Ectodermal cell (in vitro differentiated cells): ENCODE measurements around the gene GALC.

Experiments used
- H3K27ac ChIP-seq: 2 replicates; pipeline ENCODE4 v1.7.0; 2013; ENCODE audit warnings: mild to moderate bottlenecking, low read depth, low read length; ENCODE audit not compliant: insufficient read depth, poor library complexity, severe bottlenecking
- H3K27me3 ChIP-seq: 2 replicates; pipeline ENCODE4 v1.7.0; 2013; ENCODE audit warnings: mild to moderate bottlenecking, low read length; ENCODE audit not compliant: insufficient read depth, control insufficient read depth, poor library complexity, severe bottlenecking
- H3K36me3 ChIP-seq: one replicate; pipeline ENCODE4 v1.7.0; 2013; ENCODE audit warnings: low read length; ENCODE audit not compliant: control insufficient read depth, insufficient read depth
- H3K4me1 ChIP-seq: one replicate; pipeline ENCODE4 v1.7.0; 2013; ENCODE audit warnings: low read length; ENCODE audit not compliant: control insufficient read depth, insufficient read depth
- H3K4me3 ChIP-seq: 2 replicates; pipeline ENCODE4 v1.7.0; 2013; ENCODE audit warnings: low read depth, low read length, control low read depth; ENCODE audit not compliant: insufficient read depth
- H3K9me3 ChIP-seq: 2 replicates; pipeline ENCODE4 v1.7.0; 2013; ENCODE audit warnings: mild to moderate bottlenecking, low read length, moderate library complexity; ENCODE audit not compliant: control insufficient read depth
- WGBS, 2 experiments: methylation state at CpG; one replicate each; pipeline ENCODE4 v1.1.7; 2013; ENCODE audit warnings: missing lambda C conversion rate in 2 of 2; 5-methylcytosine and 5-hydroxymethylcytosine counted together

Gene GALC

DNA sequence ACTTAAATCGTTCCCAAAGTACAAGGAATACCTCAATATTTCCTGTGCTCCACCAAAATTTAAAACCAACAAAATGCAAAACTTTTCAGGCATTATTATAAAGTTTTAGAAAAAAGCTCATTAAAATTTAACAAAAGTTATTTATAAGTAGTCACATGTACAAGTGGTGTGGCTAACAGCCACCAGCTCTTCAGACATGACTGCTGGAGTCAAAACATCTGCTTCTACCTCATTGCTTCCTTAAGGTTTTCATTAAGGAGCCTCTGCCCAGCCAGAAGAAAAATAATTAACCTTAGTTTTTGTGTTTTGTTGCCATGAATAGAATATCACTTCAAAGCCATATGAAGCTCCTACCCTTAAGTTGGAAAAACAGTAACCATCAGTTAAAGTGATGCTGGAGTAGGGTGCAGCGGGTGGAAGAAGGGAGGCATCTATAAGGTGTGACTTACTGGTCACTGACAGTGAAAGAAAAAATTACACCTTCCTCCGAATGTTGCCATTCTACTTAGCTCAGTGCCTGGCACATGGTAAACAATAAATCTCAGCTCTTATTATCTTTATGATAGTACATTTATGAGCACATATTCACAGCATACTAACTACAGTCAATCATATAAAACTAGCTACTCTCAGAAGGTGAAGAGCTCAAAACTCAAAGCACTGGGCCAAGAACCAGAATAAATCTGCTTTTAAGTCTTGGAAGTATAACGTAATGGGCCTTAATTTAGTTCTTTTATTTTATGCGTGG, 57.7 kb downstream of the GALC start:
- Histone ChIP-seq H3K27me3 (no peaks in the 10 kb centered on the region), H3K4me1 (no peaks in the 10 kb centered on the region), H3K27ac (no peak overlapping the region), H3K9me3 (no peaks in the 10 kb centered on the region), H3K36me3 (no peaks in the 10 kb centered on the region), H3K4me3 (no peak overlapping the region)
- WGBS, 2 experiments, result 50 to 52% methylated on average over 5 of the region's 5 CpGs

DNA sequence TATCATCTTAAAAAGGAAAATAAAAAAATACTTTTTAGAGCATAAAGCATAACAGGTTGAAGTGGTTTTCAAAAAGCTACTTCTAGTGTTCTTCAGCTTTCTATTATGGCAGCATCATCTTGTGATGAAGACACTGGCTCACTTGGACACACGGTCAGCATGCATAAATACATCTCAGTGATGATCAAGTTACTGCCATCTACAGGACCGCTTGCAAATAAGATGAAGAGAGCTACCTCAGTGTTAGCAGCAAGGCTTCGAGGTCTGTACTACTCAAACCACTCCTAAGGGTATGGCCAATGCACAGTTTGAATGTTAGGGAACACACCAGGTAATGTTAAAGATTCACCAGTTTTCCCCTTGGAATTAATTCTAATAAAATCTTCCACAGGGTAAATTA, 58.8 kb downstream of the GALC start:
- Histone ChIP-seq H3K27ac (no peak overlapping the region), H3K36me3 (no peaks in the 10 kb centered on the region), H3K9me3 (no peaks in the 10 kb centered on the region), H3K27me3 (no peaks in the 10 kb centered on the region), H3K4me3 (no peak overlapping the region), H3K4me1 (no peaks in the 10 kb centered on the region)
- WGBS, 2 experiments, result 81 to 85% methylated on average over 3 of the region's 3 CpGs

DNA sequence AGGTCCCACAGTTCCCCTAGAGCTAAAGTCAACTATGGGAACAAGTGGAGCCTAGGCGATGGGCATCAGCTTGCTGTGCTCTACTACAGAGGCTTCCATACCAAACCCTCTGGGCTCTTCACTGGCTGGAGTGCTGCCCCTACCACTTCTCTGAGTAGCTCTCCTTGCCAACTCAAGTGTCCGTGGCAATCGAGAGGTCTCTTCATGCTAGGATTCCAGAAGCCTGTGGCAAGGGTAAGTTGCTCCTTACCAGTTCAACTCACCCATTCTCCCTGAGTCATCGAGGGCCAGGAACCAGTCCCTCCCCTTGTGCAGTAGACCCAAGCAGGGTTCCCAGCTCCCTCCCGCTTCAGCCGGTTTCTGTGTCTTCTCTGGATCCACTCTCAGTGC, 76.1 kb downstream of the GALC start:
- H3K4me1 ChIP-seq, result no peaks in the 10 kb centered on the region
- H3K9me3 ChIP-seq, result no peaks in the 10 kb centered on the region
- no peak overlapping the region for H3K27ac ChIP-seq
- no peaks in the 10 kb centered on the region for H3K27me3 ChIP-seq
- 91% methylated on average over 6 of the region's 6 CpGs for WGBS, 2 experiments
- no peak overlapping the region for H3K4me3 ChIP-seq
- no peaks in the 10 kb centered on the region for H3K36me3 ChIP-seq

GRCh38 chr14:87916103-87916885, 76.7 kb downstream of the GALC start:
- H3K9me3 ChIP-seq, result no peaks in the 10 kb centered on the region
- 90 to 91% methylated on average over 31 of the region's 31 CpGs for WGBS, 2 experiments
- no peak overlapping the region for H3K4me3 ChIP-seq
- H3K27me3 ChIP-seq, result no peaks in the 10 kb centered on the region
- H3K4me1 ChIP-seq, result no peaks in the 10 kb centered on the region
- no peak overlapping the region for H3K27ac ChIP-seq
- H3K36me3 ChIP-seq, result no peaks in the 10 kb centered on the region

- H3K9me3 ChIP-seq, result no peaks in the 10 kb centered on the region
- H3K27me3 ChIP-seq, result no peaks in the 10 kb centered on the region
- H3K36me3 ChIP-seq, result no peaks in the 10 kb centered on the region
- no peak overlapping the region for H3K4me3 ChIP-seq
- 38 to 63% methylated on average over 4 to 5 of the region's 5 CpGs for WGBS, 2 experiments
- no peaks in the 10 kb centered on the region for H3K4me1 ChIP-seq
- no peak overlapping the region for H3K27ac ChIP-seq
These were observed 84.4 kb downstream of the GALC start for GRCh38 chr14:87908550-87908949.

DNA sequence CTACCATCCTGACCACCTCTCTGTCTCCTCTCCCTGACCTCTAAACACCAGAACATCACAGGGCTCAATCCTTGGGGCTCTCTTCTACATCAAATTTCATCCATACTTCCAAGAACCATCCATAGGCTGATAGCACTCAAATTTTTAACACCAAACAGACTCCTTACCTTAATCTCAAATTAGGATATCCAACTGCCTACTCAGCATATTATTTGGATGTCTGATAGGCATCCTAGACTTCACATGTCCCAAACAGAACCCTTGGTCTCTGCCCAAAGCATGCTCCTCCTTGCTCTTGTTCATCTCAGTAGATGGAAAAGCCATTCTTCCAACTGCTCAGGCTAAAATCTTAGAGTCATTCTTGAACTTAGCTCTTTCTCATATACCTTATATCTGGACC, 91.3 kb downstream of the GALC start:
- Histone ChIP-seq H3K27ac (no peak overlapping the region), H3K36me3 (no peaks in the 10 kb centered on the region), H3K4me3 (no peak overlapping the region), H3K4me1 (no peaks in the 10 kb centered on the region), H3K27me3 (no peaks in the 10 kb centered on the region), H3K9me3 (no peaks in the 10 kb centered on the region)

GRCh38 chr14:87901236-87901635, 91.7 kb downstream of the GALC start:
- 93 to 97% methylated on average over 3 of the region's 3 CpGs for WGBS, 2 experiments
- H3K27me3 ChIP-seq, result no peaks in the 10 kb centered on the region
- no peaks in the 10 kb centered on the region for H3K4me1 ChIP-seq
- H3K9me3 ChIP-seq, result no peaks in the 10 kb centered on the region
- H3K4me3 ChIP-seq, result no peak overlapping the region
- no peak overlapping the region for H3K27ac ChIP-seq
- H3K36me3 ChIP-seq, result no peaks in the 10 kb centered on the region

DNA sequence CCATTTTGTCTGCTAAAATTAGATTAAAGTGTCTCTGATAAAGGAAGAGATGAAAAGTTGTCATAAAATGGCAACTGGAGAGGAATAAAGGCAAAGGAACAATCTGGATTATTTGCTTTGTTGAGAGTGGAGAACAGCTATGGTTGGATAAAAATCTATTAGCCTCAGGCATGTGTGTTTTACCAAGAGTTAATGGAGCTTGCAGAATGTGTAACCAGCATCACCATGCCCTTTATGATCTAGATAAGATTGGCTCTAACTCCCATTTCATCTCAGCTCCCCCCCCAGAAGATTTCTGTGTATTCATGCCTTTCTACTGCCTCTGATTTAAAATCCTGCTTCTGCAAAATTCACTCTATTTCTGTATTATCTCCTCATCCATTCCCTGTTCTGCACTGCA, 93.8 kb downstream of the GALC start:
- no peak overlapping the region for H3K27ac ChIP-seq
- no peaks in the 10 kb centered on the region for H3K9me3 ChIP-seq
- H3K4me3 ChIP-seq, result no peak overlapping the region
- H3K27me3 ChIP-seq, result no peaks in the 10 kb centered on the region
- no peaks in the 10 kb centered on the region for H3K4me1 ChIP-seq
- H3K36me3 ChIP-seq, result no peaks in the 10 kb centered on the region

DNA sequence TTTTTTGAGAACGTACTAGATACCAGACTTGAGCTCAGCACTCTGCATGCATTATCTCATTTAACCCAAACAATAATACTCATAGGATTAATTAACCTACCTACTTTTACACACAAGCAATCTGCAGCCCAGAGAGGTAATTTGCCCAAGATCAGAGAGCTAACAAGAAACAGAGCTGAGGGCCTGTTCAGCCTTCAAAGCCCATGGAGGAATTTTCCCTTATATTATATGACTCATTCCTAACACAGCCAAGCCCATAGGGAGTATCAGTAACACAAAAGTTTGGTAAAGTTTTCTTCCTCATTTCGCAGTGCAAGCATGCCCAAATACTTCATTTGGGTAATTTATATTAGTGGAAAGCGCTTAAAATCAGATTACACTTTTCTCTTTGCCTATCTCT, 94.7 kb downstream of the GALC start:
- Histone ChIP-seq H3K4me3 (no peak overlapping the region), H3K9me3 (no peaks in the 10 kb centered on the region), H3K27ac (no peak overlapping the region), H3K27me3 (no peaks in the 10 kb centered on the region), H3K4me1 (no peaks in the 10 kb centered on the region), H3K36me3 (no peaks in the 10 kb centered on the region)
- 86% methylated on average over 1 to 2 of the region's 3 CpGs for WGBS, 2 experiments

DNA sequence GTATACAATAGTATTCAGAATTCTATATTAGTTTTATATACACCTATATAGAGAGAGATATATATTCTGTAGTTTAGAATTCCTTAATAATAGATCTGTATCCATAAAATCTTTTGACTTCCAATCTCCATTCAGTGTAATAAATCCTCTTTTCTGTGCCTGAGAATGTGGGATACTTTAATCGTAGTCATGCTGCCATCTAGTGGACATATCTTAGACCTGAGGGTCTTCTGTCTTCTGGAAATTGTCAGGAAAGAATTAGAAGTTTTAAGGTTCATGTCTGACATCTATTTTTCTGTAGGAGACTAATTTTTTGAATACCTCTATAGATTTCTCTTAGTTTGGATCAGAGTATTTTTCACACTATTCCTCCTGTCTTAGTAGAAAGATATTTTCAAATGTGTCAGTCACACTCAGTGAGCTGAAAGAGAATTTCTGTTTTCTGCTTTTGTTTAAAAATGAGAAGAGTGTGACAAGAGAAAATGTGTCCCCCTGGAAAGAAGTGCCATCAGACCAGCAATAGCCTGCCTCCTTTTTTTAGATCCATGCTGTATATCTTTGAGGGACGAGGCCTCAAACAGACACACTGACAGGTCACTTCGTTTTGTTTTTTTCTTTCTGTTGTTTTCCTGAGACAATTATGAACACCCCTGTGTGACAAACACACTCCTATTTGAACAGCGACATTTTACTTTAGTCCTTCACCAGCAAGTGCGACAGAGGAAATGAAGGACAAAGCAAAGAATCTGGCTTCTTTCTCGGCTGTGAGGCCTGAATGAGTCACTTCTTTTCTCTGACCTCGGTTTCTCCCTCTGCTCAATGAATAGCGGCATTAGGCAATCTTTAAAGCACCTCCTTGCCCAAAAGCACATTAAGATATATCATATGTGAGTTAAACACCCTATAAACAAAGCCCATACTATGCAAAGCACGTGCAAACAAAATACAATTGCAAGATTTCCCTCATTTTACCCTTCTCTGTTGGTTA, 96.3 kb downstream of the GALC start:
- no peaks in the 10 kb centered on the region for H3K9me3 ChIP-seq
- WGBS, 2 experiments, result 50 to 58% methylated on average over 9 of the region's 9 CpGs
- no peaks in the 10 kb centered on the region for H3K27me3 ChIP-seq
- no peaks in the 10 kb centered on the region for H3K4me1 ChIP-seq
- no peak overlapping the region for H3K27ac ChIP-seq
- no peak overlapping the region for H3K4me3 ChIP-seq
- no peaks in the 10 kb centered on the region for H3K36me3 ChIP-seq
